GM19035 (cell line): ENCODE data around the gene TBX15.

Source experiments
- ATAC-seq: cut with Tn5 transposase; IDR thresholded peaks from one replicate; pipeline ENCODE4 v1.9.1; 2021; ENCODE audit not compliant: unreplicated experiment

TBX15 gene

GRCh38 chr1:118985640-118986554 lies 2.2 kb downstream of the TBX15 start:
- ATAC-seq: no peak

DNA sequence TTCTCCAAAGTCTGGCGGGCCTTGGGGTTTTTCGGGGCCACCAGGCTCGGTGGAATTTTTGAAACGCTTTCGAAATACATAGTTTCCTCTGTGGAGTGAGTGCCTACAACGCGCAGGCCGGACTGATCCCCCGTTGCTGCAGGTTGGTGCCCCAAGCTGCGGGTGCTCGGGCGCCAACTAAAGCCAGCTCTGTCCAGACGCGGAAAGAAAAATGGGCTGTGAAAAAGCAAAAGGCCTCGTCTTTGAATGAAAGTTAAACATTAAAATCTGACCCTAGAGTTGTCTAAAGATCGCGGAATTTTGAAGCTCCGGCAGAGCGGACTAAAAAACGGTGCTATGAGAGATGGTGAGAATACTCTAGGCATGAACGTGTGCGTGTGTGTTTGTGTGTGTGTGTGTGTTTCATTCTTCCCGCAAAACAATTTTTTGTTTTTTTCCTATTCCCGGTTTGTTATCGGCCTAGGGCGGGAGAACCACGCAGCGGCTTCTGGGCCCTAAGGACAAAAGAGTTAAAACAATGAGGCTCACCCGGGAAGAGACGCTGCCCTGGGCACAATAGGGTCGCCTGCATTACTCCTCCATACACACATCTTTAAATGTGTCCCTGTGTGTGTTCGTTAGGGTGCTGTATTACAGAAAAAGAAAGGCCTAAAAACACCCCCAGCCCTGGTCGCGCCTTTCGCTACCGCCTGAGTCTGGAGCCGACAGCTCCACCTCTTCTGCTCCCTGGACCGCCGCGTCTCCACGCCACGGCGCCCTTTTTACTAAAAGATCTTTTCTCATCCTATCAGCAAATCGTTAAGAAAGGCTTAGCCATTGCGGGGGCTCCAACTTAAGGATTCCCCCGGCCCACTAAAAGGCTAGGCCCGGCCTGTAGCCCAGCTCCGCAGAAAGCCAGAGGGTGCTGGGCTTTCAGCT lies 3.2 kb downstream of the TBX15 start:
- no peak for ATAC-seq

DNA sequence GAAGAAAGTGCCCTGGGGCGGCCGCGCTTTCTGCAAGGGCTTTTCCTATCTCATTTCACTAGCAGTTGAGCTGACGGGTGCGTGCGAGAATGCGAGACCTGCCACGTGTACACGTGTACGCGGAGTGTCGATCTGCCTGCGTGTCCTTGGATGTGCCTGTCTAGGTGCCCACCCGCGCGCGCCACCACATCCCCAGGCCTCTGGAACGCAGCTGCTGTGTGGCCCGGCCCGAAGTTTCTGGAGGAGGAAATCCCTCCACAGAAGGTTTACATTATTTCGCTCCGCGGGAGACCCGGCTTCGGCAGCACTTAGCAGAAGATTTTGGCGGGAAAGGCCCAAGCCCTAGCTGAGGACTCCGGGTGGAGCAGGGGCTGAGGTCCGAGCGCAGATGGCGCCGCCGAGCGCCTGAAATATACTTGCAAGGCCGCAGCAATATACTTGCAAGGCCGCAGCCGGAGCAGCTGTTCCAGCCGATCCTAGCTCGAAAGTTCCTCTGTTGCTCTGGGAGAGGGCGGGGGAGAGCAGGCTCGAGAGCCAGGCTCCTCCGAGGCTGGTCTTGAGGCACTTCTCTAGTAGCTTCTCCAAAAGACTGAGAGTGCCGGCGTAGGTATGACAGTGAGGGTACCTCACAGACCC lies 3.9 kb downstream of the TBX15 start:
- no peak for ATAC-seq

DNA sequence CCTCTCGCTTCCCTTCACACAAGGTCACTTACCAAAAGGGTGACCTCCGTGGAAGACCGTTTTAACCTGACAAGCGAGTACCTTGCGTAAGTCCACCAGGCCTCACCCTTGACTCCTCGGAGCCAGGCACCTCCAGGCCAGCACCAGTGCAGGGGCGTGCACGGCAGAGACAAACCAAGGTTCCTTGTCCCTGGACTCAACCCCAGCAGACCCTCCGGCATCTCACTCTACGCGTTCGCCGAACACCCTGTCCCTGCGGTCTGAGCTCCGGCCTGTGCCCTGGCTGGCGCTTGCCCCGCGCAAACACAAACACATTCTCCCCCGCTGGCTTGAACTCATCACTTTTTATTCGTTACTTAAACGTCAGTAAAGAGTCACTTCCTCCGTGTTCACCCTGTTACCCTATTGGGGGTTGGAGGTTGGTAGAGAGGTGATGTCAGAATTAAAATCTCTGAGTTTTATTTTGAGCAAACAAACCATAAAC lies 4.5 kb downstream of the TBX15 start:
- ATAC-seq: no peak

- ATAC-seq: no peak
These were observed 5.2 kb downstream of the TBX15 start for GRCh38 chr1:118982821-118983557.

- no peak for ATAC-seq
These were observed 5.9 kb downstream of the TBX15 start for GRCh38 chr1:118982266-118982665.

- ATAC-seq: no peak
These were observed 6.7 kb downstream of the TBX15 start for GRCh38 chr1:118981436-118981835.

- no peak for ATAC-seq
These were observed 8.2 kb downstream of the TBX15 start for GRCh38 chr1:118979754-118980575.

GRCh38 chr1:118978914-118979701 lies 9.0 kb downstream of the TBX15 start:
- ATAC-seq: no peak

GRCh38 chr1:118977600-118977999 lies 10.5 kb downstream of the TBX15 start:
- ATAC-seq: no peak

DNA sequence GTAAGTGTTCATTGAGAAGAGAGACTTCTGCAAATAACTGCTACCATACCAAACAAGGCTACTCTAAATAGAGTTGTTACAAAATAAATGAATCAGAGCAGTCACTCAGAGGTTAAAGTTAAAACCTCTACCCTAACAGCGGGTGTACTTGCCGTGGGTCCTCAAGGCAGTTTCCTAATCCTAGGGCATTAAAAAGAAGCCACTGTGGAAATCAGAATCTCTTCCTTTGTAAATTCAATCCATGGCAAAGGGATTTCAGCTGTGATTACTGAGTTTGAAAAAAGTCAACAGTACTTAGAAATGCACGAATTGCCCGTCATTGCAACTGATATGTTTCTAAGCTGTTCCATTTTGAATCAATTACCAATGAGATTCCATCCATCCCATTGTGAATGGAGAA lies 13.5 kb downstream of the TBX15 start:
- no peak for ATAC-seq

DNA sequence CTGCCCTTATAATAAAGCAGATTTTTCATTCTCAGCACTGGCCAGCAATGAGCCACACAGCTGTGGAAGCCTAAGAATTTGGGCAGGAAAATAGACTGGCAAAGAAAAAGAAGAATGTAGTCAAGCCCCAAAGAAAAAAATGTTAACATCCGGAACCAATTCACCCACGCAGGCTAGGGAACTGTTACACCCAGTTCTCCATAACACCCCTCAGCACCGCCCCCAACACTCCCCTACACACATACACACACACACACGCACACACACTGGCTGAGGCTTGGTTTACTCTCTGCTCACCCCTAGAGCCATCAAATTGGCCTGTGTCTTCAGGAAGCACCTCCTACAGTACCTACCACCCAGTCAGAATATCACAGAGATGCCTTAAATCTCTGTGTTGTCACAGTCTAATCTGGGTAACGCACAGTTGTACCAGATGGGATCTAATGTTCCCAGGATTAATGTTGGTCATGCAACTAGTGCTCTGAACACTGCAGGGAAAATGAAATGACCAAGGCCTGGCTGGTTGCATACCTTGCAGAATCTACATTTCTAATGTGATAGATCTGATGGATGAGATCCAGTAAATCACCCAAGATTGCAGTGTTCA lies 14.5 kb downstream of the TBX15 start:
- ATAC-seq: no peak

GRCh38 chr1:118973032-118973431 lies 15.1 kb downstream of the TBX15 start:
- no peak for ATAC-seq

GRCh38 chr1:118970451-118970850 lies 17.7 kb downstream of the TBX15 start:
- ATAC-seq: no peak

DNA sequence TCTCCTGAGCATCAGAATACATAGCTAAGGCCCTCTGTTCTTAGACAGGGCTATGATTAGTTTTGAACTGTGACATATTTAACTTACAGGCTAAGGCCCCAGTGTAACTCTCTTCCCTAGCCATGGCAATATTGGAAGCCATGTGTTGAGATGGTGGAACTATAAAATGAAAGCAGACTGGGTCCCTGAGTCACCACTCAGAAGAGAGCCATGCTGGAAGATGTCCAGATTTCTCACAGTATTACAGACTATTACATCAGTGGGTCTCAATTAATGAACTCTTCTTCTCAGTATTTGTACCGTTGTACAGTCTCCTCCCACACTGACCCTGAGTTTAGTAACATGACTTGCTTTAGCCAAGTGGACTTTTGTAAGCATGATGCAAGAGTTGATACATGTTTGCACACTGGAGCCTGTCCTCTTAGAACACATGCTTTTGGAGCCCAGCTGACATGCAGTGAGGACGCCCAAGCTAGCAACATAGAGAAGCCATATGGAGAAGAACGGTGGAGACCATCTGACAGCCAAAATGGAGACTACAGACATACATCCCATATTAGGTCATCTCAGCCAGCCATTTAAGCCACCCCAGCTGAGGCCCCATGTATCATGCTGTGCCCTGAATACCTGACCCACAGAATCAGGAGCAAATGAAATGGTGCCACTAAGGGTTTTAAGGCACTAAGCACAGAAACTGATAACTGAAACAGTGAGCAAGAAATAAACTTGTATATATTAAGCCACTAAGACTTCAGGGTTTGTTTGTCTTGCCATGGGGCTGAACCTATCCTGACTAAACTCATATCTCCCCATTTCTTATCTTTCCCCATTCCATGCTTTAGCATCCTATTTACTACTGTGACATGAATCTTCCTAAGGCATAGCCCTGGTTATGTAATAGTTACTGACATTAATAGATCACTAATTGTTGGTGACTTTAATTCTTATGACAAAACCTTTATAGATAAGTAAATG lies 24.4 kb downstream of the TBX15 start:
- ATAC-seq: no peak

DNA sequence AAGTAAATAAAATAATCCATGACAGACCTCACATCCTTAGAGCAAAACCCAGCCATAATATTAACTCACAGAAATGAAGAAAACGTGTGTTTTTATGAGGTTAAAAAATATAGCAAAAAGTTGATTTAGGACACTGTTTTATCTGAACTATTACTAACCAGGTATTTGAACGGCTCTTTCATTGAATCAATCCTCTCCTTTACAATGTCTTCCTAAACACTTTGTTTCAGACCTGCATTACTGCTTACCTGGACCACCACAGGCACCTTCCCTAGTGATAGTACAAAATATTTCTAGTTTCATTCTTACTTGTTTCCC lies 25.0 kb downstream of the TBX15 start:
- no peak for ATAC-seq

GRCh38 chr1:118961156-118961555 lies 27.0 kb downstream of the TBX15 start:
- ATAC-seq: no peak
